HG02840 (cell line): ENCODE measurements around the gene HPS3.
"Not testable (repeated sequence)": the region's sequence is repeated elsewhere in the genome, so short reads cannot be mapped to it uniquely, and the experiment has no call there.

ENCODE experiments used
- ATAC-seq: cut with Tn5 transposase; IDR thresholded peaks from one replicate; pipeline ENCODE4 v1.9.1; 2021; ENCODE audit warnings: mild to moderate bottlenecking, moderate library complexity, moderate number of reproducible peaks; ENCODE audit not compliant: unreplicated experiment, low FRiP score

Gene HPS3, protein sequence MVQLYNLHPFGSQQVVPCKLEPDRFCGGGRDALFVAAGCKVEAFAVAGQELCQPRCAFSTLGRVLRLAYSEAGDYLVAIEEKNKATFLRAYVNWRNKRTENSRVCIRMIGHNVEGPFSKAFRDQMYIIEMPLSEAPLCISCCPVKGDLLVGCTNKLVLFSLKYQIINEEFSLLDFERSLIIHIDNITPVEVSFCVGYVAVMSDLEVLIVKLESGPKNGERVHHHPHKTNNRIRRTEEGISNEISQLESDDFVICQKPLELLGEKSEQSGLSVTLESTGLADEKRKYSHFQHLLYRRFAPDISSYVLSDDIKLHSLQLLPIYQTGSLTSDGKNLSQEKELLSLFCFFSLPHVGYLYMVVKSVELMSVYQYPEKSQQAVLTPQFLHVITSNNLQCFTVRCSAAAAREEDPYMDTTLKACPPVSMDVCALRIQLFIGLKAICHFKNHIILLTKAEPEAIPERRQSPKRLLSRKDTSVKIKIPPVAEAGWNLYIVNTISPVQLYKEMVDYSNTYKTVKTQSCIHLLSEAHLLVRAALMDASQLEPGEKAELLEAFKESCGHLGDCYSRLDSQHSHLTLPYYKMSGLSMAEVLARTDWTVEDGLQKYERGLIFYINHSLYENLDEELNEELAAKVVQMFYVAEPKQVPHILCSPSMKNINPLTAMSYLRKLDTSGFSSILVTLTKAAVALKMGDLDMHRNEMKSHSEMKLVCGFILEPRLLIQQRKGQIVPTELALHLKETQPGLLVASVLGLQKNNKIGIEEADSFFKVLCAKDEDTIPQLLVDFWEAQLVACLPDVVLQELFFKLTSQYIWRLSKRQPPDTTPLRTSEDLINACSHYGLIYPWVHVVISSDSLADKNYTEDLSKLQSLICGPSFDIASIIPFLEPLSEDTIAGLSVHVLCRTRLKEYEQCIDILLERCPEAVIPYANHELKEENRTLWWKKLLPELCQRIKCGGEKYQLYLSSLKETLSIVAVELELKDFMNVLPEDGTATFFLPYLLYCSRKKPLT

GRCh38 chr3:149129326-149130205, at the start of gene HPS3:
TSS of gene HPS3 (plus strand) at chr3:149129638. CDS start at chr3:149129724, 86 bp downstream.
- ATAC-seq, result peak; percentile 91

GRCh38 chr3:149080011-149080698, 49.3 kb upstream of the HPS3 start:
- ATAC-seq, result no peak

DNA sequence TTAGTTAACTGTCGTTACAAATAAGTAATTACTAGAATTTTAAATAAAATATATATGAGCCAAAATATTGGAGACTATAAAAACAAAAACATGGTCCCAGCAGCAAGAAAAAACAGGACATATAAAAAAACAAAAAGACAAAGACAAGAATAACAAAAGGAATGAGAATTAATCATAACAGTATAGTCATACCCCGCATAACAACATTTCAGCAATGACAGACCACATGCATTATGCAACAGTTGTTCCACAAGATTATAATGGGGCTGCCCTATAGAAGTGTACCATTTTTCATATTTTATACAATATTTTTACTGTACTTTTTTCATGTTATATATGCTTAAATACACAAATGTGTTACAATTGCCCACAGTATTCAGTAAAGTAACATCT, 48.7 kb upstream of the HPS3 start:
- no peak for ATAC-seq

- ATAC-seq, result no peak
These were observed 47.7 kb upstream of the HPS3 start for GRCh38 chr3:149081772-149082171.

DNA sequence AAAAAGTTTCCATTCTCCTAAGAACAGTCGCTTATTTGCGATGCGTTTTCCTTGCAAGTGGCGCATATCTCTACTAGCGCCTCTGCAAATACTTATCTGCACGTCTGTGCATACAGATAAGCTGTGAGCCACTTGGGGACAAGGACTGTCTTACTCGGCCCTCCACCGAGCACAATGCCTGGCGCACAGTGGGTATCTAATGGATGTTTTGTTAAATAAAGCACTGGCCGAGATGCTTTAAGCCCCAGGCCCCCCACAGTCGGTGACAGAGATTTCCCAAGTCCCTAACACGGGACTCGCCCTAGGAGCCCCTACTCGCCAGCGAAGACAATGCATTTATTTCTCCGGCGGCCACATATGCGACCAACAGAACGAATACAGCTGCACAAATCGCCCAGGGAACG, 43.6 kb upstream of the HPS3 start:
- peak; percentile 28 for ATAC-seq

- ATAC-seq, result peak; percentile 99
These were observed 43.0 kb upstream of the HPS3 start, which contains the start of gene HLTF for GRCh38 chr3:149086232-149086988. TSS of gene HLTF (minus strand) at chr3:149086533. CDS start at chr3:149086336, 197 bp downstream.

DNA sequence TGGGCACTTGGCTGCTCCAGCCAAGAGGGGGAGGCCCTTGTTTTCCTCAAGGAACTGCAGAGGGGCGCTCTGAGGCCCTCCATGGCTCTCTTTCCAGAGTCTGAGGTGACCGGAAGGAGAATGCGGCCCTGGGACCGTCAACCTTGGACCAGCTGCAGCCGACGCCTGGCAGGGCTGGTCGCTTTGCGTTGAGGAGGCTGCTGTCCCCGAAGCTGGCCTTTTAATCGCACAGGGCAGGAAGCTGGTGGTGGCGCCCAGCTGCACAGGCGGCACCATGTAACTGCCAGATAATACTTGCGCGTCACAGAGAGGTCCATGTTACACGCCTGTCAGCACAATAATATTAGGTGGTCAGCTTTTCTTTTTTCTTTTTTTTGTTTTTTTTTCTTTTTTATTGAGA, 42.2 kb upstream of the HPS3 start:
- no peak for ATAC-seq

DNA sequence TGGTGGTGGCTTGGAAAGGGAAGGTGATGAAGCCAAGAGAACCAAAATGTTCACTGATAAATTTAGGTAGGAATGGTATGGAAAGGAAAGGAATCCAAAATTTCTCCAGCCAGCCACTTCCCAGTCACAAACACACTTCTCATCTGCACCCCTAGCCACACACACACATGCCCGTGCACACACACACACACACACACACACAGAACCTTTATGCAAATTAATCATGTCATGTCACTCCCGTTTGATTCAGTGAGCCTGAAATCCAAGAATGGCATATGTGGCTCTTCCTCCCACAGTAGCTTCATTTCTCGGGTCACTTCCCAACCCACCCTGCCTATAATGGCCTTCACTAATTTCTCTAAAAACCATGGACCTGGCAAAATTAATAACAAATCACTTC, 40.0 kb upstream of the HPS3 start:
- ATAC-seq, result no peak

- ATAC-seq, result no peak
These were observed 39.0 kb upstream of the HPS3 start for GRCh38 chr3:149090461-149090860.

GRCh38 chr3:149090907-149091306, 38.5 kb upstream of the HPS3 start:
- no peak for ATAC-seq

GRCh38 chr3:149091983-149092382, 37.5 kb upstream of the HPS3 start:
- ATAC-seq, result no peak

- peak; percentile 80 for ATAC-seq
These were observed 34.0 kb upstream of the HPS3 start for GRCh38 chr3:149095487-149095886.

DNA sequence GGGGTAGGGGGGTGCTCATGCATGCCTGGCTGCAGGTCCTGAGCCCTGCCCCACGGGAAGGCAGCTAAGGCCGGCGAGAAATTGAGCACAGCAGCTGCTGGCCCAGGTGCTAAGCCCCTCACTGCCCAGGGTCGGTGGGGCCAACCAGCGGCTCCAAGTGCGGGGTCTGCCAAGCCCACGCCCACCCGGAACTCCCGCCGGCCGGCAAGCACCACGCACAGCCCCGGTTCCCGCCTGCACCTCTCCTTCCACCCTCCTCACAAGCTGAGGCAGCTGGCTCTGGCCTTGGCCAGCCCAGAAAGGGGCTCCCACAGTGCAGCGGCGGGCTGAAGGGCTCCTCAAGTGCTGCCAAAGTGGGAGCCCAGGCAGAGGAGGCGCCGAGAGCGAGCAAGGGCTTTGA, 31.5 kb upstream of the HPS3 start:
- not testable (repeated sequence) for ATAC-seq

DNA sequence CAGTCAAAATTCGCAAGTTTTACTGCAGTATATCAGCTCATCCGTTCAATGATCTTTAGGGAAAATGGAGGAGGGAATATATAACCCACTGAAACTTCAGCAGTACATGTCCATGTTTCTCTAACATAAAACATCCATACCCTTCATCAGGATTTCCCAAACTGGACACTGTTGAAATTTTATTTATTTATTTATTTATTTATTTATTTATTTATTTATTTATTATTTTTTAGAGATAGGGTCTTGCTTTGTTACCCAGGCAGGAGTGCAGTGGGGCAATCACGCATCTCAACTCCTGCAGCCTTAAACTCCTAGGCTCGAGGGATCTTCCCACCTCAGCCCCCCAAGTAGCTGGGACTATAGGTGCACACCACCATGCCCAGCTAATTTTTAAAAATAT, 28.3 kb upstream of the HPS3 start:
- no peak for ATAC-seq

DNA sequence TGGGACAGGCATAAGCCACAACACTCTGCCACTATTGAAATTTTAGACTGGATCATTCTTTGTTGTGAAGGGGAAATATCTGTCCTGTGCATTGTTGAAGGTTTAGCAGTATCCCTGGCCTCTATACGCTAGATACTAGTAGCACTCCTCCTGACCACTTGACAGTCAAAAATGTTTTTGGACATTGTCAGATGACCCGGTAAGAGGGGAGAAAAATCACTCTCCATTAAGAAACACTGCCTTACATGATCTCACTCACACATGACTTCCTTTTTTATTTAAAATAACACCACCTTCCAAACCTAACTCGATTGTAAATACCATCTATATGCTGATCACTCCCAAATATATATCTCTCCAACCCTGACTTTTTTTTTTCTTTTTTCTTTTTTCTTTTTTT, 27.8 kb upstream of the HPS3 start:
- no peak for ATAC-seq

- no peak for ATAC-seq
These were observed 25.0 kb upstream of the HPS3 start for GRCh38 chr3:149104484-149104883.

- no peak for ATAC-seq
These were observed 15.0 kb upstream of the HPS3 start for GRCh38 chr3:149114458-149114857.

GRCh38 chr3:149115114-149115513, 14.3 kb upstream of the HPS3 start:
- ATAC-seq, result no peak

DNA sequence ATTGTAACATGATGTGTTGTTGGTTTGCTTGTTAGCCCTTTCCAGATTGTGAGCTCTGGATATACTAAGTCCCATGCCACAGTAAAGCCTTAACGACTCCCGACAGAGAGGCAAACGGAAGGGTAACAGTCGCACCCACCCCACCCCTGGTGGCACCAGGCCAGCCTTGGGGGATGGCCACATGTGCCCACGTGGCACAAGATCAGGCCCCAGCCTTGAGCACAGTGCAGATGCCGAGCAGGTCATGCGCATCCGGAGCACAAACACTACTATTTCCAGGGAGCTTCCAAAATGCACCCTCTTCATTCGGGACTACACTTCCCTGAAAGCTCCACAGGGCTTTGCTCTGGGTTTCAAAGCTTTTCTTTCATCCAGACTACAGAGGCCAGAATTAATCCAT, 10.7 kb upstream of the HPS3 start:
- ATAC-seq, result no peak
